H1 (cell line): Measurements from ENCODE around the gene WNT11. TPM values are rescaled to one million over a fixed set of nuclear protein-coding genes. Genes with fewer than 3 reads are reported as not detected.

Experiments
- CTCF ChIA-PET: fragments of 300-600 bp; sonication (Branson Sonifier 250); formaldehyde crosslinking; loops from one replicate; lab custom pipeline; 2021; ENCODE audit not compliant: partially characterized antibody; lab: Charles Lee
- POLR2A ChIA-PET: fragments of 300-600 bp; sonication (Branson Sonifier 250); formaldehyde crosslinking; loops from one replicate; lab custom pipeline; 2021; ENCODE audit warnings: inconsistent platforms; ENCODE audit not compliant: partially characterized antibody; lab: Charles Lee
- DNase-seq, 2 experiments: peaks; one replicate each; pipeline versions ENCODE4 v3.0.0 to v3.0.0-alpha.2; 2010 to 2022; ENCODE audit warnings: low spot score in 2 of 2, low read depth in 1 of 2, mixed read lengths in 1 of 2
- FAIRE-seq: peaks from 2 replicates; lab custom pipeline; 2011; peaks lifted over from hg19 to GRCh38; lab: Jason Lieb, UNC
- H2AFZ ChIP-seq: 2 replicates; pipeline ENCODE4 v1.8.1; 2012; ENCODE audit warnings: low read length, inconsistent platforms
- H2AK5ac ChIP-seq: 2 replicates; pipeline ENCODE4 v1.6.1; 2013; ENCODE audit warnings: low read depth, low read length
- H2BK120ac ChIP-seq: replicated peaks from 2 replicates; pipeline ENCODE3; 2013; ENCODE audit warnings: low read depth, low read length, inconsistent platforms
- H2BK12ac ChIP-seq: 2 replicates; pipeline ENCODE4 v1.6.1; 2013; ENCODE audit warnings: low read depth, low read length
- H2BK15ac ChIP-seq: 2 replicates; pipeline ENCODE4 v1.6.1; 2013; ENCODE audit warnings: low read length
- H2BK20ac ChIP-seq: 2 replicates; pipeline ENCODE4 v1.6.1; 2013; ENCODE audit warnings: low read length
- H2BK5ac ChIP-seq: 2 replicates; pipeline ENCODE4 v1.6.1; 2013; ENCODE audit warnings: low read depth, low read length
- H3K14ac ChIP-seq: 2 replicates; pipeline ENCODE4 v1.6.1; 2013; ENCODE audit warnings: inconsistent platforms; ENCODE audit not compliant: insufficient read length
- H3K18ac ChIP-seq: 2 replicates; pipeline ENCODE4 v1.6.1; 2013; ENCODE audit warnings: low read length; ENCODE audit errors: extremely low read depth
- H3K23ac ChIP-seq: 2 replicates; pipeline ENCODE4 v1.6.1; 2013; ENCODE audit warnings: inconsistent platforms; ENCODE audit not compliant: insufficient read length
- H3K23me2 ChIP-seq: 2 replicates; pipeline ENCODE4 v1.6.1; 2013; ENCODE audit warnings: low read depth, low read length
- H3K27ac ChIP-seq: 2 replicates; pipeline ENCODE4 v1.6.1; 2011; ENCODE audit warnings: low read depth, low read length, inconsistent platforms
- H3K27me3 ChIP-seq, 4 experiments: replicated peaks in 1 of 4; 1 replicate in 1 of 4; 2 replicates in 3 of 4; pipeline versions ENCODE4 v1.6.1 to v1.8.1; 2011 to 2013; ENCODE audit warnings: low read length in 3 of 4, mild to moderate bottlenecking in 3 of 4, inconsistent platforms in 2 of 4, mixed read lengths in 2 of 4, moderate library complexity in 1 of 4; ENCODE audit not compliant: control insufficient read depth in 3 of 4, insufficient read depth in 3 of 4; ENCODE audit errors: extremely low read depth in 1 of 4
- H3K36me3 ChIP-seq, 4 experiments: 2 replicates each; pipeline versions ENCODE4 v1.6.1 to v1.8.1; 2011 to 2013; ENCODE audit warnings: mild to moderate bottlenecking in 4 of 4, low read length in 3 of 4, moderate library complexity in 2 of 4, control low read depth in 1 of 4, inconsistent platforms in 1 of 4; ENCODE audit not compliant: insufficient read depth in 4 of 4, control insufficient read depth in 2 of 4
- H3K4ac ChIP-seq: replicated peaks from 2 replicates; pipeline ENCODE3; 2013; ENCODE audit warnings: low read length, low read depth, mixed read lengths, inconsistent platforms; ENCODE audit not compliant: insufficient read length
- H3K4me1 ChIP-seq, 4 experiments: replicated peaks in 1 of 4; 1 replicate in 1 of 4; 2 replicates in 3 of 4; pipeline versions ENCODE4 v1.6.1 to v1.8.1; 2011 to 2013; ENCODE audit warnings: low read length in 3 of 4, inconsistent platforms in 2 of 4, mixed read lengths in 1 of 4; ENCODE audit not compliant: insufficient read depth in 4 of 4, control insufficient read depth in 3 of 4
- H3K4me2 ChIP-seq, 2 experiments: 2 replicates each; pipeline versions ENCODE4 v1.6.1 to v1.8.1; 2011 to 2013; ENCODE audit warnings: low read depth in 2 of 2, low read length in 2 of 2, control low read depth in 1 of 2, inconsistent platforms in 1 of 2, mild to moderate bottlenecking in 1 of 2; ENCODE audit not compliant: insufficient read depth in 1 of 2
- H3K4me3 ChIP-seq, 4 experiments: fragments of 200-600, 300-600 bp in 1 of 4; sonication (generic), shearing (Covaris generic), sonication (Bioruptor Twin) in 1 of 4; 2 replicates each; pipeline versions ENCODE4 v1.5.1 to v1.8.1; 2011 to 2016; ENCODE audit warnings: low read length in 4 of 4, low read depth in 3 of 4, control low read depth in 2 of 4, inconsistent platforms in 2 of 4, mild to moderate bottlenecking in 2 of 4, mixed read lengths in 1 of 4, moderate library complexity in 1 of 4; ENCODE audit not compliant: insufficient read depth in 2 of 4; ENCODE audit errors: extremely low read depth in 1 of 4
- H3K56ac ChIP-seq: replicated peaks from 2 replicates; pipeline ENCODE3; 2013; ENCODE audit warnings: low read depth, mild to moderate bottlenecking, mixed read lengths, low read length, inconsistent platforms; ENCODE audit not compliant: insufficient read length
- H3K79me1 ChIP-seq: 2 replicates; pipeline ENCODE4 v1.6.1; 2013; ENCODE audit warnings: low read depth, low read length, control low read depth
- H3K79me2 ChIP-seq, 2 experiments: 2 replicates each; pipeline versions ENCODE4 v1.6.1 to v1.8.1; 2012 to 2013; ENCODE audit warnings: low read length in 2 of 2, mild to moderate bottlenecking in 2 of 2, inconsistent platforms in 1 of 2; ENCODE audit not compliant: insufficient read depth in 2 of 2, control insufficient read depth in 1 of 2
- H3K9ac ChIP-seq, 4 experiments: replicated peaks in 1 of 4; 1 replicate in 1 of 4; 2 replicates in 3 of 4; pipeline versions ENCODE4 v1.6.1 to v1.8.1; 2011 to 2013; ENCODE audit warnings: low read depth in 3 of 4, low read length in 3 of 4, control low read depth in 2 of 4, mild to moderate bottlenecking in 2 of 4, moderate library complexity in 2 of 4, inconsistent platforms in 1 of 4; ENCODE audit errors: extremely low read depth in 1 of 4
- H3K9me3 ChIP-seq, 2 experiments: 2 replicates each; pipeline versions ENCODE4 v1.6.1 to v1.8.1; 2012 to 2013; ENCODE audit warnings: mild to moderate bottlenecking in 2 of 2, moderate library complexity in 2 of 2, control low read depth in 1 of 2, inconsistent platforms in 1 of 2, low read depth in 1 of 2, low read length in 1 of 2, mixed read lengths in 1 of 2; ENCODE audit not compliant: insufficient read depth in 2 of 2
- H4K20me1 ChIP-seq, 2 experiments: replicated peaks in 1 of 2; 2 replicates each; pipeline versions ENCODE3 to v1.8.1; 2011 to 2013; ENCODE audit warnings: inconsistent platforms in 2 of 2, low read length in 2 of 2, mild to moderate bottlenecking in 1 of 2; ENCODE audit not compliant: insufficient read depth in 2 of 2, control insufficient read depth in 1 of 2
- H4K5ac ChIP-seq: 2 replicates; pipeline ENCODE4 v1.6.1; 2013; ENCODE audit warnings: low read length, low read depth, mixed read lengths, inconsistent platforms; ENCODE audit not compliant: insufficient read length
- H4K8ac ChIP-seq: 2 replicates; pipeline ENCODE4 v1.8.0; 2013; ENCODE audit warnings: mild to moderate bottlenecking, moderate library complexity, low read length, inconsistent platforms; ENCODE audit not compliant: insufficient read depth; ENCODE audit errors: extremely low read depth
- H4K91ac ChIP-seq: replicated peaks from 2 replicates; pipeline ENCODE3; 2013; ENCODE audit warnings: low read length, mixed read lengths, inconsistent platforms; ENCODE audit not compliant: insufficient read length
- ASH2L ChIP-seq: fragments of 200-600, 300-600 bp; sonication (generic); IDR thresholded peaks from one replicate; pipeline ENCODE4 v1.7.1; 2017; ENCODE audit warnings: low read length
- ATF3 ChIP-seq: IDR thresholded peaks from 2 replicates; pipeline ENCODE4 v1.6.1; 2011; ENCODE audit warnings: low read depth, mild to moderate bottlenecking, low read length; ENCODE audit not compliant: insufficient read depth
- BCL11A ChIP-seq, 2 experiments: IDR thresholded peaks; one replicate each; pipeline ENCODE4 v1.6.1; 2011; ENCODE audit warnings: low read depth in 2 of 2, low read length in 2 of 2, mild to moderate bottlenecking in 2 of 2
- CHD2 ChIP-seq: IDR thresholded peaks from 2 replicates; pipeline ENCODE4 v1.6.1; 2012; ENCODE audit warnings: low read length, improper control_type of control experiment
- CREB1 ChIP-seq: IDR thresholded peaks from 2 replicates; pipeline ENCODE4 v1.6.1; 2012; ENCODE audit warnings: inconsistent platforms
- GTF2F1 ChIP-seq: IDR thresholded peaks from 2 replicates; pipeline ENCODE4 v1.6.1; 2012; ENCODE audit warnings: low read depth, low read length, improper control_type of control experiment, borderline replicate concordance
- HDAC2 ChIP-seq, 2 experiments: fragments of 300-600 bp in 1 of 2; sonication (generic) in 1 of 2; IDR thresholded peaks; 2 replicates each; pipeline ENCODE4 v1.6.1; 2011 to 2012; ENCODE audit warnings: low read depth in 2 of 2, low read length in 2 of 2, mild to moderate bottlenecking in 2 of 2, moderate library complexity in 2 of 2, borderline replicate concordance in 1 of 2, inconsistent platforms in 1 of 2
- JUN ChIP-seq: IDR thresholded peaks from 2 replicates; pipeline ENCODE4 v1.6.1; 2011; ENCODE audit warnings: low read depth, mild to moderate bottlenecking, improper control_type of control experiment, low read length
- NRF1 ChIP-seq: IDR thresholded peaks from 2 replicates; pipeline ENCODE4 v1.6.1; 2011; ENCODE audit warnings: mild to moderate bottlenecking, low read depth, low read length, improper control_type of control experiment
- POLR2AphosphoS5 ChIP-seq: IDR thresholded peaks from 2 replicates; pipeline ENCODE4 v1.6.1; 2011; ENCODE audit warnings: low read depth, low read length
- RFX5 ChIP-seq: IDR thresholded peaks from 2 replicates; pipeline ENCODE4 v1.6.1; 2011; ENCODE audit warnings: low read depth, low read length, improper control_type of control experiment, borderline replicate concordance
- SP2 ChIP-seq: IDR thresholded peaks from 2 replicates; pipeline ENCODE4 v1.6.1; 2012; ENCODE audit warnings: mild to moderate bottlenecking, low read length, inconsistent platforms
- TBP ChIP-seq: IDR thresholded peaks from 2 replicates; pipeline ENCODE4 v1.6.1; 2011; ENCODE audit warnings: low read depth, low read length, improper control_type of control experiment
- TEAD4 ChIP-seq: IDR thresholded peaks from 2 replicates; pipeline ENCODE4 v1.6.1; 2012; ENCODE audit warnings: low read depth, low read length, inconsistent platforms, mixed read lengths
- YY1 ChIP-seq: IDR thresholded peaks from 2 replicates; pipeline ENCODE4 v1.6.1; 2011; ENCODE audit warnings: low read depth, mild to moderate bottlenecking, low read length
- WGBS, 2 experiments: shearing (Covaris generic) in 1 of 2; methylation state at CpG; one replicate each; pipeline versions ENCODE4 v1.1.6 to v1.1.7; 2013 to 2015; ENCODE audit warnings: low lambda C conversion rate in 2 of 2, mixed read lengths in 2 of 2, inconsistent platforms in 1 of 2, low coverage in 1 of 2, missing lambda C conversion rate in 1 of 2; ENCODE audit not compliant: insufficient replicate concordance in 2 of 2, insufficient coverage in 1 of 2, insufficient read length in 1 of 2; ENCODE audit errors: extremely low coverage in 1 of 2, missing lambda C conversion rate in 1 of 2; 5-methylcytosine and 5-hydroxymethylcytosine counted together
- polyA plus RNA-seq, 7 experiments: library from polyadenylated mRNA; depleted of rRNA in 3 of 7; stranded (reverse) in 5 of 7; unstranded in 2 of 7; fragments of >200 nt in 5 of 7; fragments of 200-250 nt in 2 of 7; gene quantifications; 1 replicate in 5 of 7; 2 replicates in 1 of 7; 4 replicates in 1 of 7; pipeline versions ENCODE4 v1.2.1 to v1.2.3, GENCODE V29; 2011 to 2013; ENCODE audit warnings: missing spikeins in 2 of 7, mixed read lengths in 2 of 7
- total RNA-seq: library from RNA; stranded (reverse); fragmentation: NEBNext Ultra II Directional; extraction: Animal tissue kit (Norgen Biotek cat#: 25700); gene quantifications from 2 replicates; pipeline ENCODE4 v1.2.1, GENCODE V29; 2021

The WNT11 gene
- total and polyA plus RNA-seq, 2 of the 8 experiments (the other 6 are each of a cell fraction or from before 2014, with no cell fraction given) = 0.11 to 0.45 TPM

- no peak overlapping the region for H3K23ac ChIP-seq
- no peaks in the 10 kb centered on the region for H3K79me2 ChIP-seq
- H3K23me2 ChIP-seq = peaks cover 2% of the 10 kb centered on the region; the same call in 1 of the 2 replicates
- peaks cover 0 to 1% of the 10 kb centered on the region in 2 experiments for H4K20me1 ChIP-seq
- no peak overlapping the region for H2BK5ac ChIP-seq
- no peak overlapping the region for H3K56ac ChIP-seq
- H2BK12ac ChIP-seq = no peak overlapping the region
- no peak overlapping the region for H4K8ac ChIP-seq
- no peak overlapping the region for H3K4me2 ChIP-seq
- H3K14ac ChIP-seq = no peak overlapping the region
- peaks cover 0 to 3% (median under 1%) of the 10 kb centered on the region in 4 experiments; a peak in 3 of 7 replicates for H3K4me1 ChIP-seq
- no peak overlapping the region for H3K27ac ChIP-seq
- peaks cover 5 to 36% (median 22%) of the 10 kb centered on the region in 4 experiments for H3K27me3 ChIP-seq
- H2BK15ac ChIP-seq = no peak overlapping the region
- H3K36me3 ChIP-seq = no peaks in the 10 kb centered on the region
- H2BK120ac ChIP-seq = no peak overlapping the region
- no peak overlapping the region for H3K9ac ChIP-seq
- no peak overlapping the region for H2AK5ac ChIP-seq
- no peaks in the 10 kb centered on the region for H3K79me1 ChIP-seq
- H3K9me3 ChIP-seq = no peaks in the 10 kb centered on the region
- POLR2A ChIA-PET = interaction anchor here (0.6 kb wide), 1 partner anchor 43 kb away, joined by 3 read pairs; no protein-coding TSS in a partner anchor
- CTCF ChIA-PET = interaction anchor here (1.4 kb wide), 1 partner anchor 17 kb away, joined by 6 read pairs; no protein-coding TSS in a partner anchor
- no peak overlapping the region for H4K91ac ChIP-seq
- no peak overlapping the region for H3K18ac ChIP-seq
- no peak overlapping the region for H3K4me3 ChIP-seq
- no peak overlapping the region for H3K4ac ChIP-seq
- H2AFZ ChIP-seq = no peak overlapping the region
- no peak for FAIRE-seq
- H4K5ac ChIP-seq = no peak overlapping the region
- DNase-seq = no peak
- H2BK20ac ChIP-seq = no peak overlapping the region
- 72% methylated on average over 4 of the region's 4 CpGs; no CpG with 5 or more reads in 1 of the 2 experiments for WGBS, 2 experiments
- no peak for TF ChIP-seq ASH2L
- TF ChIP-seq ATF3 = no peak
- TF ChIP-seq TBP = no peak
- no peak for TF ChIP-seq CREB1
- no peak for TF ChIP-seq CHD2
- no peak for TF ChIP-seq JUN
- no peak for TF ChIP-seq NRF1
- TF ChIP-seq BCL11A (IDR thresholded peaks at IDR 0.05; ENCODE audit: low read depth in 2 of 2, low read length in 2 of 2) = no peak
- TF ChIP-seq YY1 = no peak
- no peak for TF ChIP-seq TEAD4
- TF ChIP-seq SP2 = no peak
- no peak for TF ChIP-seq HDAC2 (IDR thresholded peaks at IDR 0.05; ENCODE audit: borderline replicate concordance in 1 of 2, low read depth in 2 of 2, low read length in 2 of 2)
- TF ChIP-seq GTF2F1 = no peak
- TF ChIP-seq RFX5 = no peak
- TF ChIP-seq POLR2AphosphoS5 = no peak
These were observed 35.8 kb downstream of the WNT11 start for GRCh38 chr11:76170468-76170867.
